Activated CD4-positive, alpha-beta T cell treated with anti-CD3 and anti-CD28 coated beads for 36 hours (primary cell): ENCODE results near the gene ELL2. TPM values are rescaled to one million over a fixed set of nuclear protein-coding genes. Genes with fewer than 3 reads are reported as not detected.

Experiments used
- ATAC-seq: fragments of 200-7000 bp; cut with Tn5 transposase; one replicate; pipeline ENCODE4 v1.10.0; 2021; ENCODE audit warnings: mild to moderate bottlenecking, moderate library complexity
- CTCF ChIA-PET: fragments of 350-600 bp; sonication (Branson Sonifier 250); formaldehyde crosslinking; loops from one replicate; lab custom pipeline; 2021; ENCODE audit warnings: antibody characterized with exemption; lab: Charles Lee
- POLR2A ChIA-PET: fragments of 350-600 bp; sonication (Branson Sonifier 250); formaldehyde crosslinking; loops from one replicate; lab custom pipeline; 2021; ENCODE audit warnings: antibody characterized with exemption, inconsistent platforms; lab: Charles Lee
- DNase-seq: peaks from one replicate; pipeline ENCODE4 v3.0.0-alpha.2; 2020
- H3K27ac Mint-ChIP-seq: one replicate; pipeline ENCODE4 v1.8.0; 2021; ENCODE audit warnings: mixed read lengths
- H3K27me3 Mint-ChIP-seq: one replicate; pipeline ENCODE4 v1.8.0; 2021; ENCODE audit warnings: mixed read lengths
- H3K36me3 Mint-ChIP-seq: one replicate; pipeline ENCODE4 v1.8.0; 2021; ENCODE audit warnings: low read depth, mixed read lengths
- H3K4me1 Mint-ChIP-seq: one replicate; pipeline ENCODE4 v1.8.0; 2021; ENCODE audit warnings: mixed read lengths
- H3K4me3 Mint-ChIP-seq: one replicate; pipeline ENCODE4 v1.8.0; 2021; ENCODE audit warnings: mild to moderate bottlenecking, moderate library complexity, mixed read lengths
- H3K9me3 Mint-ChIP-seq: one replicate; pipeline ENCODE4 v1.8.0; 2021; ENCODE audit warnings: low read depth, mixed read lengths
- intact Hi-C, 2 experiments: fragments of 100-400 bp; cut with DNase I in 1 of 2; cut with micrococcal nuclease in 1 of 2; formaldehyde crosslinking; loops; one replicate each; pipeline versions ENCODE4 v1.14.2 to v1.15.1; 2022 to 2024; cut with DNase I, micrococcal nuclease
- total RNA-seq, 2 experiments: library from RNA; stranded (reverse); gene quantifications; one replicate each; pipeline ENCODE4 v1.2.3, GENCODE V29; 2021

Gene ELL2
- total RNA-seq, 2 experiments from 2014 or later, result 87.6 to 131 TPM

- H3K36me3 Mint-ChIP-seq, result no peaks in the 10 kb centered on the region
- H3K27ac Mint-ChIP-seq, result no peak overlapping the region
- peak; percentile 79 for DNase-seq
- no peaks in the 10 kb centered on the region for H3K9me3 Mint-ChIP-seq
- intact Hi-C loops, result loop anchor here (1.0 to 10.0 kb wide), 5 partner anchors 65 to 878 kb away; partner anchors contain the start of gene MCTP1 (in 1 of the 2)
- peaks cover 11% of the 10 kb centered on the region for H3K4me1 Mint-ChIP-seq
- ChIA-PET POLR2A (no interaction called here), CTCF (interaction anchor here (0.6 to 6.8 kb wide), 18 partner anchors 10 to 313 kb away, joined by 3 to 142 read pairs (median 4); partner anchors contain the start of gene GLRX)
- no peak overlapping the region for H3K4me3 Mint-ChIP-seq
- peaks cover 4% of the 10 kb centered on the region for H3K27me3 Mint-ChIP-seq
- ATAC-seq, result peak; percentile 54
These were observed 114.9 kb downstream of the ELL2 start for GRCh38 chr5:95846554-95847260.

GRCh38 chr5:95845391-95845790 is 116.3 kb downstream of the ELL2 start:
- intact Hi-C loops, result loop anchor here in 1 of 2 experiments (1.0 to 10.0 kb wide), 2 partner anchors 181 to 561 kb away; partner anchors contain the start of gene MCTP1
- CTCF ChIA-PET, result interaction anchor here (1.4 to 6.8 kb wide), 8 partner anchors 8 to 172 kb away, joined by 3 to 142 read pairs (median 18); partner anchors contain the start of gene GLRX
- DNase-seq, result no peak
- H3K4me1 Mint-ChIP-seq, result peaks cover 11% of the 10 kb centered on the region
- no peaks in the 10 kb centered on the region for H3K9me3 Mint-ChIP-seq
- no peaks in the 10 kb centered on the region for H3K36me3 Mint-ChIP-seq
- POLR2A ChIA-PET, result no interaction called here
- ATAC-seq, result no peak
- no peak overlapping the region for H3K4me3 Mint-ChIP-seq
- H3K27ac Mint-ChIP-seq, result no peak overlapping the region
- H3K27me3 Mint-ChIP-seq, result peaks cover 4% of the 10 kb centered on the region

GRCh38 chr5:95843733-95844223 is 117.9 kb downstream of the ELL2 start:
- intact Hi-C loops, result loop anchor here (1.0 to 10.0 kb wide), 8 partner anchors 9 to 559 kb away; partner anchors contain the start of genes ARSK (in 1 of the 2), MCTP1 (in 1 of the 2) and SKIC3 (in 1 of the 2)
- H3K4me1 Mint-ChIP-seq, result peaks cover 13% of the 10 kb centered on the region
- no peak for ATAC-seq
- peak overlapping the region; percentile 85 for H3K27ac Mint-ChIP-seq
- DNase-seq, result no peak
- CTCF ChIA-PET, result interaction anchor here (0.5 to 6.8 kb wide), 19 partner anchors 8 to 546 kb away, joined by 3 to 53 read pairs (median 4); partner anchors contain the start of genes GLRX and RFESD
- no peaks in the 10 kb centered on the region for H3K36me3 Mint-ChIP-seq
- H3K9me3 Mint-ChIP-seq, result no peaks in the 10 kb centered on the region
- H3K27me3 Mint-ChIP-seq, result peaks cover 2% of the 10 kb centered on the region
- POLR2A ChIA-PET, result interaction anchor here (0.6 kb wide), 2 partner anchors 131 to 869 kb away, joined by 4 to 7 read pairs; no protein-coding TSS in a partner anchor
- H3K4me3 Mint-ChIP-seq, result no peak overlapping the region

GRCh38 chr5:95842854-95843544 is 118.7 kb downstream of the ELL2 start:
- Mint-ChIP-seq H3K36me3 (no peaks in the 10 kb centered on the region), H3K27ac (peak overlapping the region; percentile 85), H3K9me3 (no peaks in the 10 kb centered on the region), H3K4me3 (no peak overlapping the region), H3K4me1 (peaks cover 14% of the 10 kb centered on the region), H3K27me3 (peaks cover 2% of the 10 kb centered on the region)
- ChIA-PET POLR2A (interaction anchor here (0.6 kb wide), 2 partner anchors 661 to 869 kb away, joined by 4 to 14 read pairs; no protein-coding TSS in a partner anchor), CTCF (interaction anchor here (0.7 to 6.8 kb wide), 14 partner anchors 7 to 198 kb away, joined by 3 to 53 read pairs (median 4); partner anchors contain the start of genes GLRX and RFESD)
- peak; percentile 83 for DNase-seq
- intact Hi-C loops, result loop anchor here (1.0 to 10.0 kb wide), 8 partner anchors 9 to 558 kb away; partner anchors contain the start of genes ARSK (in 1 of the 2), MCTP1 (in 1 of the 2) and SKIC3 (in 1 of the 2)
- ATAC-seq, result peak; percentile 86

- intact Hi-C loops, result loop anchor here (2.0 to 10.0 kb wide), 3 partner anchors 17 to 557 kb away; partner anchors contain the start of genes ARSK (in 1 of the 2), MCTP1 (in 1 of the 2) and SKIC3 (in 1 of the 2)
- no peak overlapping the region for H3K4me3 Mint-ChIP-seq
These were observed 119.5 kb downstream of the ELL2 start for GRCh38 chr5:95841914-95842812.

GRCh38 chr5:95840956-95841705 is 120.5 kb downstream of the ELL2 start:
- ATAC-seq (no peak), DNase-seq (no peak)
- no peak overlapping the region for H3K27ac Mint-ChIP-seq
- no peaks in the 10 kb centered on the region for H3K27me3 Mint-ChIP-seq
- POLR2A ChIA-PET, result interaction anchor here (1.0 kb wide), 1 partner anchor 7 kb away, joined by 4 read pairs; no protein-coding TSS in a partner anchor
- intact Hi-C loops, result loop anchor here in 1 of 2 experiments (10.0 kb wide), 1 partner anchor 556 kb away; the partner anchor contains the start of gene MCTP1
- peaks cover 32% of the 10 kb centered on the region for H3K4me1 Mint-ChIP-seq
- H3K4me3 Mint-ChIP-seq, result no peak overlapping the region
- CTCF ChIA-PET, result interaction anchor here (0.7 to 2.1 kb wide), 7 partner anchors 13 to 195 kb away, joined by 3 to 17 read pairs (median 4); partner anchors contain the start of genes GLRX and RFESD
- H3K9me3 Mint-ChIP-seq, result no peaks in the 10 kb centered on the region
- no peaks in the 10 kb centered on the region for H3K36me3 Mint-ChIP-seq

More at GRCh38 chr5:95841914-95842812, 119.5 kb downstream of the ELL2 start:
- no peaks in the 10 kb centered on the region for H3K27me3 Mint-ChIP-seq
- H3K36me3 Mint-ChIP-seq, result no peaks in the 10 kb centered on the region
- no peaks in the 10 kb centered on the region for H3K9me3 Mint-ChIP-seq
- H3K4me1 Mint-ChIP-seq, result peaks cover 22% of the 10 kb centered on the region
- ATAC-seq (no peak), DNase-seq (no peak)
- no peak overlapping the region for H3K27ac Mint-ChIP-seq
- CTCF ChIA-PET, result interaction anchor here (0.7 to 2.1 kb wide), 5 partner anchors 17 to 196 kb away, joined by 3 to 17 read pairs (median 3); partner anchors contain the start of gene RFESD
- POLR2A ChIA-PET, result no interaction called here

GRCh38 chr5:95839658-95840057 is 122.0 kb downstream of the ELL2 start:
- no peaks in the 10 kb centered on the region for H3K9me3 Mint-ChIP-seq
- H3K4me3 Mint-ChIP-seq, result no peak overlapping the region
- no peaks in the 10 kb centered on the region for H3K27me3 Mint-ChIP-seq
- no peaks in the 10 kb centered on the region for H3K36me3 Mint-ChIP-seq
- H3K4me1 Mint-ChIP-seq, result peaks cover 41% of the 10 kb centered on the region
- POLR2A ChIA-PET, result no interaction called here
- peak overlapping the region; percentile 51 for H3K27ac Mint-ChIP-seq
- CTCF ChIA-PET, result interaction anchor here (0.7 to 1.7 kb wide), 4 partner anchors 24 to 176 kb away, joined by 3 to 7 read pairs (median 3); no protein-coding TSS in a partner anchor
- ATAC-seq (no peak), DNase-seq (no peak)
- intact Hi-C loops, result loop anchor here in 1 of 2 experiments (10.0 kb wide), 1 partner anchor 555 kb away; the partner anchor contains the start of gene MCTP1

- intact Hi-C loops, result no loop called here
- POLR2A ChIA-PET, result interaction anchor here (0.6 to 0.8 kb wide), 2 partner anchors 15 to 32 kb away, joined by 3 read pairs; no protein-coding TSS in a partner anchor
These were observed 123.1 kb downstream of the ELL2 start for GRCh38 chr5:95838556-95838955.

GRCh38 chr5:95838001-95838520 is 123.6 kb downstream of the ELL2 start:
- Mint-ChIP-seq H3K27ac (peak overlapping the region; percentile 49), H3K9me3 (no peaks in the 10 kb centered on the region), H3K4me1 (peaks cover 46% of the 10 kb centered on the region), H3K27me3 (no peaks in the 10 kb centered on the region), H3K36me3 (no peaks in the 10 kb centered on the region), H3K4me3 (no peak overlapping the region)
- intact Hi-C loops, result no loop called here
- ATAC-seq (no peak), DNase-seq (no peak)
- CTCF ChIA-PET, result interaction anchor here (0.5 to 4.7 kb wide), 5 partner anchors 8 to 57 kb away, joined by 3 to 27 read pairs (median 4); no protein-coding TSS in a partner anchor
- POLR2A ChIA-PET, result interaction anchor here (0.6 to 0.8 kb wide), 2 partner anchors 14 to 97 kb away, joined by 3 to 4 read pairs; no protein-coding TSS in a partner anchor

More at GRCh38 chr5:95838556-95838955, 123.1 kb downstream of the ELL2 start:
- Mint-ChIP-seq H3K36me3 (no peaks in the 10 kb centered on the region), H3K4me3 (no peak overlapping the region), H3K9me3 (no peaks in the 10 kb centered on the region), H3K4me1 (peaks cover 49% of the 10 kb centered on the region), H3K27me3 (no peaks in the 10 kb centered on the region), H3K27ac (no peak overlapping the region)
- ATAC-seq (no peak), DNase-seq (no peak)
- CTCF ChIA-PET, result interaction anchor here (0.5 to 1.7 kb wide), 5 partner anchors 11 to 174 kb away, joined by 3 to 10 read pairs (median 4); no protein-coding TSS in a partner anchor
